Heart left ventricle (tissue), 13 donors: ENCODE data around the gene ACSS1.

Source experiments
- POLR2A ChIP-seq, 2 donors: fragments of 450-650 bp; IDR thresholded peaks; one replicate each; pipeline ENCODE4 v1.6.1; 2017; ENCODE audit warnings: antibody characterized with exemption in 2 of 2, mild to moderate bottlenecking in 2 of 2, moderate library complexity in 2 of 2
- TF ChIP-seq, protein P1 (sequence below), 12 donors: fragments of 200-600 bp; sonication (generic) in 4 of 12; IDR thresholded peaks; one replicate each; pipeline versions ENCODE4 v1.5.0 to v1.8.0; 2018 to 2022; ENCODE audit warnings: antibody characterized with exemption in 12 of 12, mild to moderate bottlenecking in 5 of 12
- donor health status: ischemic (EF 13 %, LVEDD 7.1; RV severe dilation, severe dysfunction).
- donor health status: DM: no; HTN: yes; CAD: no.
- donor health status: DM: no; HTN: no; CAD: no.
- donor health status: ischemic (EF 25% LVEDD 6.9; RV normal size, moderate dysfunction).
- donor health status: ischemic (EF 25% LVEDD 5.7; RV mildly dilated, moderate dysfunction).
- donor health status: ischemic (EF 35%, LVEDD 5.7; RV mildly dilated, moderate dysfunction).
- donor health status: nonischemic (EF 11% LVEDD 7.7; RV severe dilation, severe dysfunction).
- donor health status: DM: yes; HTN: yes; CAD: no.
- donor health status: PGD.
- donor health status: ischemic (EF 29% LVEDD 5.4; RV normal size, mild dysfunction).
- donor health status: nonischemic (EF 23%, LVEDD 6.1; RV moderate dilation, normal function).

DNA sequence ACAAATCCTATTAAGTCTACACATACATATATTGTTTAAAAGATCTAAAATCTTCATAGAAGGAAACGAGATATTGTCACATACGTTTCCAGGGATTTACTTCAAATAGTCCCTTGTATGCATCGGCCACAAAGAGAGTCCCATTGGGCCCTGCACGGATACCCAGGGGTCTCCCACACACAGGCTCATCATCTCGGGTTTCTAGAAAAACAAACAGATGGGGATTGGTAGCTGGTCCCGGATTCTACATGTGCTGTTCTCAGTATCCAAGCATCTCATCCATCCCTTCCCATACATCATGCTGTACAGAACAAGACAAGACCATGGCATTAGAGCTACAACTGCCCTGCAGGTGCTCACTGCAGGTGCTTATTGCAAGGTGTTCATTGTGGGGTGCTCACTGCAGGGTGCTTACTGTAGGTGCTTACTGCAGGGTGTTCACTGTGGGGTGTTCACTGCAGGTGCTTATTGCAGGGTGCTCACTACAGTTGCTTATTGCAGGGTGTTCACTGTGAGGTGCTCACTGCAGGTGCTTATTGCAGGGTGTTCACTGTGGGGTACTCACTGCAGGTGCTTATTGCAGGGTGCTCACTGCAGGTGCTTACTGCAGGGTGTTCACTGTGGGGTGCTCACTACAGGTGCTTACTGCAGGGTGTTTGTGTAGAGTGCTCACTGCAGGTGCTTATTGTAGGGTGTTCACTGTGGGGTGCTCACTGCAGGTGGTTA lies 86.4 kb downstream of the ACSS1 start:
- TF ChIP-seq, protein P1, sequence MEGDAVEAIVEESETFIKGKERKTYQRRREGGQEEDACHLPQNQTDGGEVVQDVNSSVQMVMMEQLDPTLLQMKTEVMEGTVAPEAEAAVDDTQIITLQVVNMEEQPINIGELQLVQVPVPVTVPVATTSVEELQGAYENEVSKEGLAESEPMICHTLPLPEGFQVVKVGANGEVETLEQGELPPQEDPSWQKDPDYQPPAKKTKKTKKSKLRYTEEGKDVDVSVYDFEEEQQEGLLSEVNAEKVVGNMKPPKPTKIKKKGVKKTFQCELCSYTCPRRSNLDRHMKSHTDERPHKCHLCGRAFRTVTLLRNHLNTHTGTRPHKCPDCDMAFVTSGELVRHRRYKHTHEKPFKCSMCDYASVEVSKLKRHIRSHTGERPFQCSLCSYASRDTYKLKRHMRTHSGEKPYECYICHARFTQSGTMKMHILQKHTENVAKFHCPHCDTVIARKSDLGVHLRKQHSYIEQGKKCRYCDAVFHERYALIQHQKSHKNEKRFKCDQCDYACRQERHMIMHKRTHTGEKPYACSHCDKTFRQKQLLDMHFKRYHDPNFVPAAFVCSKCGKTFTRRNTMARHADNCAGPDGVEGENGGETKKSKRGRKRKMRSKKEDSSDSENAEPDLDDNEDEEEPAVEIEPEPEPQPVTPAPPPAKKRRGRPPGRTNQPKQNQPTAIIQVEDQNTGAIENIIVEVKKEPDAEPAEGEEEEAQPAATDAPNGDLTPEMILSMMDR (IDR thresholded peaks at IDR 0.05) = no peak
- TF ChIP-seq POLR2A (IDR thresholded peaks at IDR 0.05) = no peak
